ENCODE measurements around the gene SCAMP5. TPM values are rescaled to one million over a fixed set of nuclear protein-coding genes. Genes with fewer than 3 reads are reported as not detected.
A peak's percentile ranks its signal among the peaks of the same experiment; 100 is the strongest.

The SCAMP5 gene
- total and polyA plus RNA-seq, 7 donors = 1.3 to 26.5 (median 3.9) TPM

- Histone ChIP-seq H3K36me3 (no peaks in the 10 kb centered on the region), H3K27me3 (no peaks in the 10 kb centered on the region), H3K4me3 (no peak overlapping the region), H3K4me1 (peaks cover 0 to 15% (median 13%) of the 10 kb centered on the region in 4 donors), H3K9me3 (no peaks in the 10 kb centered on the region), H3K27ac (no peak overlapping the region)
- peak; percentile 19 for DNase-seq
- no peak for TF ChIP-seq CTCF (IDR thresholded peaks at IDR 0.05)
- TF ChIP-seq POLR2A (IDR thresholded peaks at IDR 0.05) = no peak
- no peak for TF ChIP-seq POLR2AphosphoS5 (IDR thresholded peaks at IDR 0.05)
- no peak for TF ChIP-seq EP300 (IDR thresholded peaks at IDR 0.05)
- intact Hi-C loops (cut with DNase I) = no loop called here
- WGBS, 2 donors = 57 to 92% methylated on average over 7 of the region's 7 CpGs
Measured at GRCh38 chr15:75053748-75054125, 58.4 kb downstream of the SCAMP5 start.

- Histone ChIP-seq H3K4me3 (no peak overlapping the region), H3K9me3 (no peaks in the 10 kb centered on the region), H3K36me3 (no peaks in the 10 kb centered on the region), H3K27me3 (no peaks in the 10 kb centered on the region), H3K4me1 (peaks cover 0 to 9% (median 7%) of the 10 kb centered on the region in 4 donors), H3K27ac (no peak overlapping the region)
- WGBS, 2 donors = 27 to 55% methylated on average over 3 of the region's 3 CpGs
- TF ChIP-seq EP300 (IDR thresholded peaks at IDR 0.05) = no peak
- intact Hi-C loops (cut with DNase I) = no loop called here
- no peak for DNase-seq
Measured at GRCh38 chr15:75054172-75054897, 59.0 kb downstream of the SCAMP5 start.

- peak; percentile 57 for DNase-seq
- Histone ChIP-seq H3K27me3 (no peaks in the 10 kb centered on the region), H3K36me3 (no peaks in the 10 kb centered on the region), H3K4me3 (no peak overlapping the region), H3K9me3 (no peaks in the 10 kb centered on the region), H3K27ac (no peak overlapping the region), H3K4me1 (no peaks in the 10 kb centered on the region)
- intact Hi-C loops (cut with DNase I) = no loop called here
- TF ChIP-seq POLR2A (IDR thresholded peaks at IDR 0.05) (no peak), EP300 (IDR thresholded peaks at IDR 0.05) (no peak), POLR2AphosphoS5 (IDR thresholded peaks at IDR 0.05) (no peak), CTCF (IDR thresholded peaks at IDR 0.05) (no peak)
- 96 to 97% methylated on average over 7 of the region's 7 CpGs for WGBS, 2 donors
Measured at GRCh38 chr15:75056036-75056435, 60.7 kb downstream of the SCAMP5 start.

- H3K27me3 ChIP-seq = no peaks in the 10 kb centered on the region
- no peak overlapping the region for H3K4me3 ChIP-seq
- H3K27ac ChIP-seq = no peak overlapping the region
- WGBS, 2 donors = 93 to 95% methylated on average over 4 of the region's 4 CpGs
- intact Hi-C loops (cut with DNase I) = no loop called here
- no peaks in the 10 kb centered on the region for H3K4me1 ChIP-seq
- no peaks in the 10 kb centered on the region for H3K9me3 ChIP-seq
- TF ChIP-seq EP300 (IDR thresholded peaks at IDR 0.05) = no peak
- no peak for TF ChIP-seq POLR2AphosphoS5 (IDR thresholded peaks at IDR 0.05)
- TF ChIP-seq POLR2A (IDR thresholded peaks at IDR 0.05) = no peak
- TF ChIP-seq CTCF (IDR thresholded peaks at IDR 0.05) = no peak
- no peak for DNase-seq
- no peaks in the 10 kb centered on the region for H3K36me3 ChIP-seq
Measured at GRCh38 chr15:75058127-75058905, 63.0 kb downstream of the SCAMP5 start.

- H3K36me3 ChIP-seq = no peaks in the 10 kb centered on the region
- no peaks in the 10 kb centered on the region for H3K9me3 ChIP-seq
- intact Hi-C loops (cut with DNase I) = no loop called here
- no peaks in the 10 kb centered on the region for H3K27me3 ChIP-seq
- peaks cover 0 to 4% (median 0%) of the 10 kb centered on the region in 4 donors for H3K4me1 ChIP-seq
- H3K27ac ChIP-seq = no peak overlapping the region
- DNase-seq = no peak
- H3K4me3 ChIP-seq = no peak overlapping the region
- WGBS, 2 donors = 88 to 96% methylated on average over 5 of the region's 5 CpGs
- TF ChIP-seq POLR2AphosphoS5 (IDR thresholded peaks at IDR 0.05) (no peak), POLR2A (IDR thresholded peaks at IDR 0.05) (no peak), CTCF (IDR thresholded peaks at IDR 0.05) (no peak), EP300 (IDR thresholded peaks at IDR 0.05) (no peak)
Measured at GRCh38 chr15:75059607-75060006, 64.2 kb downstream of the SCAMP5 start.
